ENCODE data around the gene CBL.

CBL gene

DNA sequence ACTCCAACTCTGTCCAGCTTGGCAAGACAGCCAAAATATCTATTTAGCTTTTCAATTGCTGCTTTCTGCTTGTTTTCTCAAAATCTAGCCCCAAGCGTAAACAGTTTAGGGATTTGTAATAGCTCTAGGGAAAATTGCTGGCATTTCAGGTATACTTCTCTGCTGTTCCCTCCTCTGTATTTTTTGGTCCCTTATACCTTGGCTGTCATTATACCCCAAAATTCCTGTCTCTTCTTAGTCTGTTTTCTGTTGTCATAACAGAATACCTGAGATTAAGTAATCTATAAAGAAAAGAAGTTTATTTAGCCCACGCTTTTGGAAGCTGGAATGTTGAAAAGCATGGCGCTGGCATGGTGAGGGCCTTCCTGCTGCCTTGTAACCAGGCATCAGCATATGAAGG lies 87.3 kb downstream of the CBL start:
- TF ChIP-seq CTCF (IDR thresholded peaks at IDR 0.05; ENCODE audit: borderline replicate concordance, extremely low read depth, low read length, poor library complexity, severe bottlenecking) = no peak
- no peak for TF ChIP-seq EZH2 (IDR thresholded peaks at IDR 0.05; ENCODE audit: borderline replicate concordance, low read depth, low read length, severe bottlenecking)
- H3K9ac ChIP-seq (ENCODE audit: low read depth, low read length) = no peak overlapping the region
- no peak for ATAC-seq (ENCODE audit: insufficient read depth, low read depth)
- H3K36me3 ChIP-seq (ENCODE audit: insufficient read depth, low read length) = peaks cover 50% of the 10 kb centered on the region
- H3K27me3 ChIP-seq (ENCODE audit: insufficient read depth, low read length, poor library complexity) = no peaks in the 10 kb centered on the region
- no peak overlapping the region for H3K4me2 ChIP-seq (ENCODE audit: insufficient read depth, low read length)
- no peak overlapping the region for H2AFZ ChIP-seq (ENCODE audit: low read depth, low read length)
- H3K4me3 ChIP-seq (ENCODE audit: low read depth in 1 of 2, low read length in 2 of 2) = no peak overlapping the region
- H3K9me3 ChIP-seq (ENCODE audit: insufficient read depth, low read length, severe bottlenecking) = peaks cover 7% of the 10 kb centered on the region
- no peak overlapping the region for H3K27ac ChIP-seq (ENCODE audit: low read length)
- no peaks in the 10 kb centered on the region for H3K4me1 ChIP-seq (ENCODE audit: insufficient read depth, low read length)
- no peaks in the 10 kb centered on the region for H4K20me1 ChIP-seq (ENCODE audit: insufficient read depth, low read length)
- DNase-seq = no peak
- H3K79me2 ChIP-seq (ENCODE audit: insufficient read depth, low read length) = no peaks in the 10 kb centered on the region

DNA sequence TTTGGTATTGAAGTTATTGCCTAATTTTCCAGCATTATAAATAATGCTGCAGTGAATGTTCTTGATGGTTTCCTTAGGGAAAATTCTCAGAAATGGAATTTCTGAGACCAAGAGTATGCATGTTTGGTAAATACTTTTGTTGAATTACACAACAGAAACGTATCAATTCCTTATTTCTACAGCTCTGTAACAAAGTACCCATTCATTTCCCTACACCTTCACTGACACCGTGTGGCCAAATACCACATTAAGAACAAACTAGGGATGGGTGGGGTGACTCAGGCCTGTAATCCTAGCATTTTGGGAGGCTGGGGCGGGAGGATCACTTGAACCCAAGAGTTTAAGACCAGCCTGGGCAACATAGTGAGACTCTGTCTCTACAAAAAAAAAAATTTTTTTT lies 89.0 kb downstream of the CBL start:
- Histone ChIP-seq H3K4me3 (ENCODE audit: low read depth in 1 of 2, low read length in 2 of 2) (no peak overlapping the region), H2AFZ (ENCODE audit: low read depth, low read length) (no peak overlapping the region), H3K9ac (ENCODE audit: low read depth, low read length) (no peak overlapping the region), H3K36me3 (ENCODE audit: insufficient read depth, low read length) (peaks cover 50% of the 10 kb centered on the region), H3K9me3 (ENCODE audit: insufficient read depth, low read length, severe bottlenecking) (peaks cover 4% of the 10 kb centered on the region), H3K27me3 (ENCODE audit: insufficient read depth, low read length, poor library complexity) (no peaks in the 10 kb centered on the region), H3K27ac (ENCODE audit: low read length) (no peak overlapping the region), H4K20me1 (ENCODE audit: insufficient read depth, low read length) (no peaks in the 10 kb centered on the region), H3K4me1 (ENCODE audit: insufficient read depth, low read length) (no peaks in the 10 kb centered on the region), H3K79me2 (ENCODE audit: insufficient read depth, low read length) (no peaks in the 10 kb centered on the region), H3K4me2 (ENCODE audit: insufficient read depth, low read length) (no peak overlapping the region)
- TF ChIP-seq CTCF (IDR thresholded peaks at IDR 0.05; ENCODE audit: borderline replicate concordance, extremely low read depth, low read length, poor library complexity, severe bottlenecking) (peak; percentile 13), EZH2 (IDR thresholded peaks at IDR 0.05; ENCODE audit: borderline replicate concordance, low read depth, low read length, severe bottlenecking) (no peak)
- DNase-seq (no peak), ATAC-seq (ENCODE audit: insufficient read depth, low read depth) (no peak)

DNA sequence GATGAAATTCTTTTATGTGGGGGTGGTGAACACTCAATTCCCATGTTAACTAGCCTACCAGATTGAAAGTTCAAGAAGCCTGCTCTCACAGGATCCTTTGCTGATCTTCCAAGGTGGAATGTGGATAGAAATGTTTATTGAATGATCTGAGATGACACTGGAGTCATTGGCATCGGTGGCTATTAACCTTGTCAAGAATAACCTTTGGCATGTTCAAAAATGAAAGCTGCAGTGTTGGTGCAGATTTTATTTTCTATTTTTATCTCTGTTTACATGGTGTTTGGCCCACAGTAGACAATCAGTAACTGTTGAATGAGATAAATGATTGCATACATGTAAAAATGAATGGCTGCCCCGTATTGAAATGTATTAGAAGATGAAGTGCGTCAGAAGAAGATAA lies 91.8 kb downstream of the CBL start:
- no peaks in the 10 kb centered on the region for H3K9me3 ChIP-seq (ENCODE audit: insufficient read depth, low read length, severe bottlenecking)
- H3K27ac ChIP-seq (ENCODE audit: low read length) = no peak overlapping the region
- peaks cover 64% of the 10 kb centered on the region for H3K36me3 ChIP-seq (ENCODE audit: insufficient read depth, low read length)
- no peak for ATAC-seq (ENCODE audit: insufficient read depth, low read depth)
- DNase-seq = no peak
- no peaks in the 10 kb centered on the region for H3K4me1 ChIP-seq (ENCODE audit: insufficient read depth, low read length)
- H4K20me1 ChIP-seq (ENCODE audit: insufficient read depth, low read length) = no peaks in the 10 kb centered on the region
- no peak for TF ChIP-seq EZH2 (IDR thresholded peaks at IDR 0.05; ENCODE audit: borderline replicate concordance, low read depth, low read length, severe bottlenecking)
- TF ChIP-seq CTCF (IDR thresholded peaks at IDR 0.05; ENCODE audit: borderline replicate concordance, extremely low read depth, low read length, poor library complexity, severe bottlenecking) = no peak
- H3K4me2 ChIP-seq (ENCODE audit: insufficient read depth, low read length) = no peak overlapping the region
- H2AFZ ChIP-seq (ENCODE audit: low read depth, low read length) = no peak overlapping the region
- H3K9ac ChIP-seq (ENCODE audit: low read depth, low read length) = no peak overlapping the region
- no peaks in the 10 kb centered on the region for H3K27me3 ChIP-seq (ENCODE audit: insufficient read depth, low read length, poor library complexity)
- no peak overlapping the region for H3K4me3 ChIP-seq (ENCODE audit: low read depth in 1 of 2, low read length in 2 of 2)
- no peaks in the 10 kb centered on the region for H3K79me2 ChIP-seq (ENCODE audit: insufficient read depth, low read length)

DNA sequence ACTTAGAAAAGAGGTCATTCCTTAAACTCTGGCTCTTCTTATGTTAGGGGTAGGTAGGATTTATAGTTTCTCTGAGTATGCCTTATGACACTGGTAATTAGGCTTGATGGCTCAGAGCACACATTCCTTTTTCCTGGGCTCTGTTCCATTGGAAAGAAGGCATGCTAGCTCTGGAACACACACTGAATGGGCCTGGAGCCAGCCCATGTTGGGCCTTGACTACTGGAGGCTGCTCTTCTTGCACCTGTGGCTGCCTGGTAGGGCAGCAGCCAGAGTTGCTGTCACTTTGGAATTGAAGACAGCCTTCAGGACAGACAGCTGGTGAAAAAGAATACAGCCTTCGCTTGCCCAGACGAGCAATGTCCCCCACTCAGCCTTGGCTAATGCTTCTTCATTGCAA lies 92.6 kb downstream of the CBL start:
- H3K27me3 ChIP-seq (ENCODE audit: insufficient read depth, low read length, poor library complexity) = no peaks in the 10 kb centered on the region
- H3K4me1 ChIP-seq (ENCODE audit: insufficient read depth, low read length) = no peaks in the 10 kb centered on the region
- no peak overlapping the region for H3K4me2 ChIP-seq (ENCODE audit: insufficient read depth, low read length)
- H2AFZ ChIP-seq (ENCODE audit: low read depth, low read length) = no peak overlapping the region
- H3K9ac ChIP-seq (ENCODE audit: low read depth, low read length) = no peak overlapping the region
- H4K20me1 ChIP-seq (ENCODE audit: insufficient read depth, low read length) = no peaks in the 10 kb centered on the region
- no peak overlapping the region for H3K4me3 ChIP-seq (ENCODE audit: low read depth in 1 of 2, low read length in 2 of 2)
- H3K9me3 ChIP-seq (ENCODE audit: insufficient read depth, low read length, severe bottlenecking) = no peaks in the 10 kb centered on the region
- no peaks in the 10 kb centered on the region for H3K79me2 ChIP-seq (ENCODE audit: insufficient read depth, low read length)
- H3K36me3 ChIP-seq (ENCODE audit: insufficient read depth, low read length) = peaks cover 72% of the 10 kb centered on the region
- ATAC-seq (ENCODE audit: insufficient read depth, low read depth) (no peak), DNase-seq (no peak)
- TF ChIP-seq EZH2 (IDR thresholded peaks at IDR 0.05; ENCODE audit: borderline replicate concordance, low read depth, low read length, severe bottlenecking) = no peak
- TF ChIP-seq CTCF (IDR thresholded peaks at IDR 0.05; ENCODE audit: borderline replicate concordance, extremely low read depth, low read length, poor library complexity, severe bottlenecking) = no peak
- H3K27ac ChIP-seq (ENCODE audit: low read length) = no peak overlapping the region
